Epithelial cell of proximal tubule (primary cell): ENCODE results near the gene CCR5AS.
A peak's percentile ranks its signal among the peaks of the same experiment; 100 is the strongest.
"Not testable (repeated sequence)": the region's sequence is repeated elsewhere in the genome, so short reads cannot be mapped to it uniquely, and the experiment has no call there.

Source experiments
- DNase-seq: peaks from one replicate; pipeline ENCODE4 v3.0.0-alpha.2; 2011; ENCODE audit warnings: low read depth
- H3K4me3 ChIP-seq: 2 replicates; pipeline ENCODE4 v1.5.1; 2011; ENCODE audit warnings: low read depth, mild to moderate bottlenecking, low read length
- TF ChIP-seq, protein P1 (sequence below): conservative IDR thresholded peaks from 2 replicates; pipeline ENCODE4 v1.5.1; 2012; ENCODE audit warnings: low read depth, mild to moderate bottlenecking, low read length

Gene CCR5AS

GRCh38 chr3:46344476-46344875, 62.4 kb downstream of the CCR5AS start:
- no peak overlapping the region for H3K4me3 ChIP-seq

DNA sequence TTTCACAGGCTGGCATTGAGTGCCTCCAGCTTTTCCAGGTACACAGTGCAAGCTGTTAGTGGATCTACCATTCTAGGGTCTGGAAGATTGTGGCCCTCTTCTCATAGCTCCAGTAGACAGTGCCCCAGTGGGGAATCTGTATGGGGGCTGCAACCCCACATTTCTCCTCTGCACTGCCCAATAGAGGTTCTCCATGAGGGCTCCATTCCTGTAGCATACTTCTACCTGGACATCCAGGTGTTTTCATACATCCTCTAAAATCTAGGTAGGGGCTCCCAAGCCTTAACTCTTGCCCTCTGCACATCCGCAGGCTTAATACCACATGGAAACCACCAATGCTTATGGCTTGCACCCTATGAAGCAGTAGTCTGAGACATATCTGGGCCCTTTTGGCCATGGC, 68.0 kb downstream of the CCR5AS start:
- no peak for DNase-seq
- TF ChIP-seq, protein P1, sequence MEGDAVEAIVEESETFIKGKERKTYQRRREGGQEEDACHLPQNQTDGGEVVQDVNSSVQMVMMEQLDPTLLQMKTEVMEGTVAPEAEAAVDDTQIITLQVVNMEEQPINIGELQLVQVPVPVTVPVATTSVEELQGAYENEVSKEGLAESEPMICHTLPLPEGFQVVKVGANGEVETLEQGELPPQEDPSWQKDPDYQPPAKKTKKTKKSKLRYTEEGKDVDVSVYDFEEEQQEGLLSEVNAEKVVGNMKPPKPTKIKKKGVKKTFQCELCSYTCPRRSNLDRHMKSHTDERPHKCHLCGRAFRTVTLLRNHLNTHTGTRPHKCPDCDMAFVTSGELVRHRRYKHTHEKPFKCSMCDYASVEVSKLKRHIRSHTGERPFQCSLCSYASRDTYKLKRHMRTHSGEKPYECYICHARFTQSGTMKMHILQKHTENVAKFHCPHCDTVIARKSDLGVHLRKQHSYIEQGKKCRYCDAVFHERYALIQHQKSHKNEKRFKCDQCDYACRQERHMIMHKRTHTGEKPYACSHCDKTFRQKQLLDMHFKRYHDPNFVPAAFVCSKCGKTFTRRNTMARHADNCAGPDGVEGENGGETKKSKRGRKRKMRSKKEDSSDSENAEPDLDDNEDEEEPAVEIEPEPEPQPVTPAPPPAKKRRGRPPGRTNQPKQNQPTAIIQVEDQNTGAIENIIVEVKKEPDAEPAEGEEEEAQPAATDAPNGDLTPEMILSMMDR, result no peak
- H3K4me3 ChIP-seq, result no peak overlapping the region

More at GRCh38 chr3:46344476-46344875, 62.4 kb downstream of the CCR5AS start:
- no peak for DNase-seq
- TF ChIP-seq, protein P1, result no peak

- DNase-seq, result no peak
- TF ChIP-seq, protein P1, result no peak
- no peak overlapping the region for H3K4me3 ChIP-seq
Observed at GRCh38 chr3:46337911-46338310, 69.0 kb downstream of the CCR5AS start.

GRCh38 chr3:46335541-46335940, 71.3 kb downstream of the CCR5AS start:
- no peak overlapping the region for H3K4me3 ChIP-seq
- TF ChIP-seq, protein P1, result no peak
- DNase-seq, result no peak

- TF ChIP-seq, protein P1, result no peak
- DNase-seq, result peak; percentile 52
- no peak overlapping the region for H3K4me3 ChIP-seq
Observed at GRCh38 chr3:46334741-46335478, 72.0 kb downstream of the CCR5AS start.

- H3K4me3 ChIP-seq, DNase-seq: not testable (repeated sequence)
Observed at GRCh38 chr3:46330676-46331075, 76.2 kb downstream of the CCR5AS start.

- no peak for DNase-seq
- H3K4me3 ChIP-seq, result no peak overlapping the region
- TF ChIP-seq, protein P1, result no peak
Observed at GRCh38 chr3:46325645-46326300, 81.1 kb downstream of the CCR5AS start.
